ENCODE data around the gene RND3.

DNA sequence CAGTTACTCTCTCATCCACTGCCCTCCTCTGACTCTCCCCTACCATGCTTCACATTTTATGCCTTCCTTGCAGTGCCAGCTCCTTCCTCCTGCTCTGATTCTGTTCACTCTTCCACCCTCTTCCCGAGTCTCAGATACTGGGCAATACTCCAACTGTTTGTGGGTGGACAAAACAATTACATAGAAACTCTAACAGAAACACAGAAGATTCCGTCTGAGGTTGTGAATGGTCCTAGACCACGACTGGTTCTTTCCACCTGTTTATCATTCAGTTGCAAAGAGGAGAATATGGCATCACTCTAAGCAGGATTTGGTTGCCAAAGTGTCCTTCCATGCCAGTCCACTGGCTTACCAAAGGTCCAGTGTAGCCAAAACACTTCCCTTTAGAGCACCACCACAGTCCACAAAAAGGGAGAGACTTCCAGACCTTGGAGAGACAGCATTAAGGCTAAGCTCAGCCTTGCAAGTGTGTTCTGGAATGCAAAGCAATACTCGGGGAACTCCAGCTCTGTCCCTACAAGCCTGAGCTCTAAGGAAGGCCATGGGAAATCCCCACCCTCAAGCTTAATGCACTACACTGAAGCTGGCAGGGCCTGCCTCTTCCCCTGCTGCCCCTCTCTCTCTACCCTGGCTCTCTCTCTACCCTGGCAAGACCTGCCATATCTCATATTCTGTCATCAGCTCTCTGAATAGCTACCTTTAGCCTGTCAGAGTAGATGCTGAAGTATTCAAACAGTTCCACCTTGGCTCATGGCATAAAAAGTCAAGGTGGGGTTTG lies 33.6 kb upstream of the RND3 start:
- TF ChIP-seq CTCF (IDR thresholded peaks at IDR 0.05) (no peak), POLR2A (IDR thresholded peaks at IDR 0.05) (no peak)
